Measurements from ENCODE around the gene CFAP161.

Gene CFAP161

DNA sequence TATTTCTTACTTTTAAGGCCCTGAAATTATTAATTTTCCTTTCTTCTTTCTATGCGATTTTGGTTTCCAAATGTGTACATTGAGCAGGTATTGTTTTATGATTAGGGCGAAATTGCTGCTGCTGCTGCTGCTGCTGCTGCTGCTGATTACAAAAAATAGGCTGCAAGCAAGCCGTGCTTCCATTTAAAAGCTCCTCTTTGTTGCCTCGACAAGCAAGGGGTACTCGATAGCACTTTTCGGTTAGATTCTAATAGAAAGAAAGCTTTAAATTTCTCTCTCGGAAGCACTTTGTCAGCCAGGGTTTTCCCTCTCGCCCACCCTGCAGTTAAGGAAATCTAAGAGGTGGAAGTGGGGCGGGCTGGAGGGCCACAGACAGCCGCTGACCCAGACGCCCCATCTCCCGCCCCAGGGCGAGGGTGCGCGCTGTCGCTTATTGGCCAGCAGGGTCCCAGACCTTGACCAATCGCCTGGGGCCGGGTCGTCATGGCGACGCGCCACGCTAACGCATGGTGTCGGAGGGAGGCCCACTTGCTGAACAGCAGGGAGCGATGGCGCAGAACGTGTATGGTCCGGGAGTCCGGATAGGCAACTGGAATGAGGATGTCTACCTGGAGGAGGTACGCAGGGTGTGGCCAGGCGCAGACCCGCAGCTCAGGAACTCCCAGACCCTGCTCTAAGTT is at the start of gene CFAP161:
CFAP161 (plus strand) TSS at position 489 of the 680 bp plus-strand sequence; CDS start at position 549, 60 bp downstream.
- peak within 1 kb of the TSS; percentile 51 to 53 for H3K4me3 ChIP-seq (ENCODE audit: low read depth in 1 of 2, low read length in 2 of 2)
- no peak within 1 kb of the TSS for H3K27ac ChIP-seq (ENCODE audit: low read length)
- peaks cover 0 to 5% of the 10 kb centered on the region in 2 donors for H3K4me1 ChIP-seq (ENCODE audit: control insufficient read depth in 1 of 2, insufficient read depth in 2 of 2, low read length in 2 of 2)

GRCh38 chr15:81084716-81085115 is 49.4 kb upstream of the CFAP161 start:
- H3K27me3 ChIP-seq (ENCODE audit: low read depth, low read length), result no peaks in the 10 kb centered on the region
- H3K9me3 ChIP-seq (ENCODE audit: control insufficient read depth in 1 of 2, low read length in 2 of 2), result no peaks in the 10 kb centered on the region
- H3K4me3 ChIP-seq (ENCODE audit: low read depth in 1 of 2, low read length in 2 of 2), result no peak overlapping the region
- no peaks in the 10 kb centered on the region for H3K36me3 ChIP-seq (ENCODE audit: control insufficient read depth in 1 of 2, insufficient read depth in 2 of 2, low read length in 2 of 2)
- no peaks in the 10 kb centered on the region for H3K4me1 ChIP-seq (ENCODE audit: control insufficient read depth in 1 of 2, insufficient read depth in 2 of 2, low read length in 2 of 2)
- H3K27ac ChIP-seq (ENCODE audit: low read length), result no peak overlapping the region

More for the DNA sequence above, at the start of gene CFAP161:
- H3K36me3 ChIP-seq (ENCODE audit: control insufficient read depth in 1 of 2, insufficient read depth in 2 of 2, low read length in 2 of 2), result no peaks in the 10 kb centered on the region
- H3K9me3 ChIP-seq (ENCODE audit: control insufficient read depth in 1 of 2, low read length in 2 of 2), result no peaks in the 10 kb centered on the region
- H3K27me3 ChIP-seq (ENCODE audit: low read depth, low read length), result no peaks in the 10 kb centered on the region

DNA sequence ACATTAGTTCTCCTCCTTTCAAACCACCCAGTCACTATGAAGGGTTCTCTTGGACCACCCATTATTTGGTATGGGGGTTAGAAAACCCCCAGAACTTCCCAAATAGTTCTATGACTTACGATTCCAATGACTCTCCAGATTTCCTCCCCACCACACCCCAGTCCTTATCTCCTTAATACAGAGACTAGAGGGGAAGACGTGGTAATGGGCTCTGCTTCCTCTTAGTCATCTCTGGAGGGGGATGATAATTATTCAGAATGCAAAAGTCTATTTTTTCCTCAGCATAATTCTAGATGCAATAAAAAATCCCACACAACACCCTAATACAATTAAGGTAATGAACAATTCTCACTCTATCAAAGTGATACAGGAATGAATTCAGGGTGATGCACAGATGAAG is 48.9 kb upstream of the CFAP161 start:
- Histone ChIP-seq H3K9me3 (ENCODE audit: control insufficient read depth in 1 of 2, low read length in 2 of 2) (no peaks in the 10 kb centered on the region), H3K4me3 (ENCODE audit: low read depth in 1 of 2, low read length in 2 of 2) (no peak overlapping the region), H3K27ac (ENCODE audit: low read length) (no peak overlapping the region), H3K4me1 (ENCODE audit: control insufficient read depth in 1 of 2, insufficient read depth in 2 of 2, low read length in 2 of 2) (no peaks in the 10 kb centered on the region), H3K27me3 (ENCODE audit: low read depth, low read length) (no peaks in the 10 kb centered on the region), H3K36me3 (ENCODE audit: control insufficient read depth in 1 of 2, insufficient read depth in 2 of 2, low read length in 2 of 2) (no peaks in the 10 kb centered on the region)

- no peaks in the 10 kb centered on the region for H3K9me3 ChIP-seq (ENCODE audit: control insufficient read depth in 1 of 2, low read length in 2 of 2)
- H3K4me3 ChIP-seq (ENCODE audit: low read depth in 1 of 2, low read length in 2 of 2), result no peak overlapping the region
- no peaks in the 10 kb centered on the region for H3K27me3 ChIP-seq (ENCODE audit: low read depth, low read length)
- no peaks in the 10 kb centered on the region for H3K4me1 ChIP-seq (ENCODE audit: control insufficient read depth in 1 of 2, insufficient read depth in 2 of 2, low read length in 2 of 2)
- no peaks in the 10 kb centered on the region for H3K36me3 ChIP-seq (ENCODE audit: control insufficient read depth in 1 of 2, insufficient read depth in 2 of 2, low read length in 2 of 2)
- no peak overlapping the region for H3K27ac ChIP-seq (ENCODE audit: low read length)
Observed at GRCh38 chr15:81085898-81086297, 48.2 kb upstream of the CFAP161 start.

DNA sequence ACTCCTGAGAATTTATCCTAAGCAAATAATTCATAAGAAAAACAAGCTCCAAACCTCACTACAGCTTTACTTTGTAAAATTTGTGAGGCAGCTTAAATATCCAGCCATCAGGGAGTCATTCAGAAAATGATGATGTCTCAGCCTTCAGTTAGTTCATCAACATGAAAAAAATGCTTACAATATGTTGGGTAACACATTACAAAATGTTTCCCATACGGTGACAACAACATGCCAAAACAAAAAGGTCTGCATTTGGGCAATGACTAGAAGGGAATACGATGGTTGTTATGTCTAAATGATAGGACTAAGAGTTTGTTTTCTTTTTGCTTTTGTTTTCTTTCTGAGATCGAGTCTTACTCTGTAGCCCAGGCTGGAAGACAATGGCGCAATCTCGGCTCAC is 47.0 kb upstream of the CFAP161 start:
- Histone ChIP-seq H3K4me3 (ENCODE audit: low read depth in 1 of 2, low read length in 2 of 2) (no peak overlapping the region), H3K27me3 (ENCODE audit: low read depth, low read length) (no peaks in the 10 kb centered on the region), H3K27ac (ENCODE audit: low read length) (no peak overlapping the region), H3K4me1 (ENCODE audit: control insufficient read depth in 1 of 2, insufficient read depth in 2 of 2, low read length in 2 of 2) (no peaks in the 10 kb centered on the region), H3K36me3 (ENCODE audit: control insufficient read depth in 1 of 2, insufficient read depth in 2 of 2, low read length in 2 of 2) (no peaks in the 10 kb centered on the region), H3K9me3 (ENCODE audit: control insufficient read depth in 1 of 2, low read length in 2 of 2) (no peaks in the 10 kb centered on the region)

DNA sequence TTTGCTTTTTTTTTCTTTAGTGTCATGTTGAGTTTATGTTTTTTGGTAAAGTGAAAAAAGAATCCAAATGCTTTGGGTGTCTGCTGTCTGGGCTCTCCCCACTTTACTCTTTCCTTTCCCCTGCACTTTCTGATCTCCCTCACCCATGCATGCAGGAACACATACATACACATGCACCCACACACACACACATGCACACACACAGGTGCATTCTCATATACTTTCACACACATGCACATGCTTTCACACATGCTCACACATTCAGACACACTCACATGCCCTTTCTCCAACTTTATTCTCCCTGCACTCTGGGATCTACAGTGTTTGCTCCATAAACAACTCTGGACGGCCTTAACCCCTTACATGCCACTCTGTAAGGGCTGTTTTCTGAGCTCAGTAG is 46.4 kb upstream of the CFAP161 start:
- H3K27ac ChIP-seq (ENCODE audit: low read length), result no peak overlapping the region
- H3K36me3 ChIP-seq (ENCODE audit: control insufficient read depth in 1 of 2, insufficient read depth in 2 of 2, low read length in 2 of 2), result no peaks in the 10 kb centered on the region
- no peaks in the 10 kb centered on the region for H3K27me3 ChIP-seq (ENCODE audit: low read depth, low read length)
- no peaks in the 10 kb centered on the region for H3K4me1 ChIP-seq (ENCODE audit: control insufficient read depth in 1 of 2, insufficient read depth in 2 of 2, low read length in 2 of 2)
- no peaks in the 10 kb centered on the region for H3K9me3 ChIP-seq (ENCODE audit: control insufficient read depth in 1 of 2, low read length in 2 of 2)
- H3K4me3 ChIP-seq (ENCODE audit: low read depth in 1 of 2, low read length in 2 of 2), result no peak overlapping the region

- H3K27me3 ChIP-seq (ENCODE audit: low read depth, low read length), result no peaks in the 10 kb centered on the region
- no peaks in the 10 kb centered on the region for H3K36me3 ChIP-seq (ENCODE audit: control insufficient read depth in 1 of 2, insufficient read depth in 2 of 2, low read length in 2 of 2)
- H3K4me3 ChIP-seq (ENCODE audit: low read depth in 1 of 2, low read length in 2 of 2), result no peak overlapping the region
- no peaks in the 10 kb centered on the region for H3K4me1 ChIP-seq (ENCODE audit: control insufficient read depth in 1 of 2, insufficient read depth in 2 of 2, low read length in 2 of 2)
- H3K9me3 ChIP-seq (ENCODE audit: control insufficient read depth in 1 of 2, low read length in 2 of 2), result no peaks in the 10 kb centered on the region
- no peak overlapping the region for H3K27ac ChIP-seq (ENCODE audit: low read length)
Observed at GRCh38 chr15:81088470-81089013, 45.5 kb upstream of the CFAP161 start.

- H3K36me3 ChIP-seq (ENCODE audit: control insufficient read depth in 1 of 2, insufficient read depth in 2 of 2, low read length in 2 of 2), result no peaks in the 10 kb centered on the region
- no peaks in the 10 kb centered on the region for H3K4me1 ChIP-seq (ENCODE audit: control insufficient read depth in 1 of 2, insufficient read depth in 2 of 2, low read length in 2 of 2)
- H3K9me3 ChIP-seq (ENCODE audit: control insufficient read depth in 1 of 2, low read length in 2 of 2), result no peaks in the 10 kb centered on the region
- H3K27ac ChIP-seq (ENCODE audit: low read length), result peak overlapping the region; percentile 35
- H3K4me3 ChIP-seq (ENCODE audit: low read depth in 1 of 2, low read length in 2 of 2), result no peak overlapping the region
- no peaks in the 10 kb centered on the region for H3K27me3 ChIP-seq (ENCODE audit: low read depth, low read length)
Observed at GRCh38 chr15:81091889-81092558, 42.0 kb upstream of the CFAP161 start.

GRCh38 chr15:81092559-81092902 is 41.5 kb upstream of the CFAP161 start:
- peak overlapping the region; percentile 35 for H3K27ac ChIP-seq (ENCODE audit: low read length)
- H3K9me3 ChIP-seq (ENCODE audit: control insufficient read depth in 1 of 2, low read length in 2 of 2), result no peaks in the 10 kb centered on the region
- H3K27me3 ChIP-seq (ENCODE audit: low read depth, low read length), result no peaks in the 10 kb centered on the region
- H3K4me1 ChIP-seq (ENCODE audit: control insufficient read depth in 1 of 2, insufficient read depth in 2 of 2, low read length in 2 of 2), result no peaks in the 10 kb centered on the region
- H3K4me3 ChIP-seq (ENCODE audit: low read depth in 1 of 2, low read length in 2 of 2), result no peak overlapping the region
- H3K36me3 ChIP-seq (ENCODE audit: control insufficient read depth in 1 of 2, insufficient read depth in 2 of 2, low read length in 2 of 2), result no peaks in the 10 kb centered on the region

GRCh38 chr15:81093961-81094360 is 40.1 kb upstream of the CFAP161 start:
- Histone ChIP-seq H3K4me3 (ENCODE audit: low read depth in 1 of 2, low read length in 2 of 2) (no peak overlapping the region), H3K27me3 (ENCODE audit: low read depth, low read length) (no peaks in the 10 kb centered on the region), H3K27ac (ENCODE audit: low read length) (no peak overlapping the region), H3K9me3 (ENCODE audit: control insufficient read depth in 1 of 2, low read length in 2 of 2) (no peaks in the 10 kb centered on the region), H3K4me1 (ENCODE audit: control insufficient read depth in 1 of 2, insufficient read depth in 2 of 2, low read length in 2 of 2) (no peaks in the 10 kb centered on the region), H3K36me3 (ENCODE audit: control insufficient read depth in 1 of 2, insufficient read depth in 2 of 2, low read length in 2 of 2) (no peaks in the 10 kb centered on the region)

DNA sequence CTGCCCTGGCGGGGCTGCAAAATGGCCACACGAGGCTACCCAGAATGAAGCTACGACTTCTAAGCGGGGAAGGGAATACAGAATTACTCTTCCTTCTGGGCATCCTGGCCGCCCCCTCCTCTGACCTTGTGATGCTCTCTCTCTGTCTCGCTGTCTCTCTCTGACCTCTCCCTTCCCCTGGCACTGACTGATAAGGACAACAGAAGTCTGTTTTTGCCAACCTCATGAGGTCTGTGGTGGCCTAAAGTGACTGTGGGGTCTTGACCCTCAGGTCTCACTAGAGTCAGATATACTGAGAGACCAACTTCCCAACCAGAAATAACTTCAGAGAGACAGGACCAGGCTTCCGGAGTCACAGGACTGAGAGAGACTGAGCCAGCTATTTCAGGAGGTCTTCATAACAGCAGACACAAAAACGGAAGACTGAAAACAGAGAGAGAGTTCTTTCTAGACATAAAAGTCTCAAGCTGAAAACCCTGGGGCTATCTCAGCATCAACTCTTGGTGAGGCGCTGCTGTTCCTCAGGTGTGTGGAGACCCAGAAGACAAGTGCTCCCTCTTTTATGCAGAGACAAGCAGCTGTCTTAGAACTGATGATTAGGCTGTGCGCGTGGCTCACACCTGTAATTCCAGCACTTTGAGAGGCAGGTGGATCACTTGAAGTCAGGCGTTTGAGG is 38.2 kb upstream of the CFAP161 start:
- Histone ChIP-seq H3K9me3 (ENCODE audit: control insufficient read depth in 1 of 2, low read length in 2 of 2) (no peaks in the 10 kb centered on the region), H3K4me1 (ENCODE audit: control insufficient read depth in 1 of 2, insufficient read depth in 2 of 2, low read length in 2 of 2) (no peaks in the 10 kb centered on the region), H3K27me3 (ENCODE audit: low read depth, low read length) (no peaks in the 10 kb centered on the region), H3K27ac (ENCODE audit: low read length) (no peak overlapping the region), H3K4me3 (ENCODE audit: low read depth in 1 of 2, low read length in 2 of 2) (no peak overlapping the region), H3K36me3 (ENCODE audit: control insufficient read depth in 1 of 2, insufficient read depth in 2 of 2, low read length in 2 of 2) (no peaks in the 10 kb centered on the region)

All from muscle layer of duodenum (tissue), 2 donors.